GM12892 (cell line): ENCODE data around the gene STK10.

Experiments used
- POLR2A ChIP-seq: IDR thresholded peaks from 2 replicates; pipeline ENCODE4 v1.6.1; 2011; ENCODE audit warnings: low read depth, low read length, control low read depth
- POLR2AphosphoS5 ChIP-seq: IDR thresholded peaks from 2 replicates; pipeline ENCODE4 v1.6.1; 2011; ENCODE audit warnings: low read depth, low read length, control low read depth

DNA sequence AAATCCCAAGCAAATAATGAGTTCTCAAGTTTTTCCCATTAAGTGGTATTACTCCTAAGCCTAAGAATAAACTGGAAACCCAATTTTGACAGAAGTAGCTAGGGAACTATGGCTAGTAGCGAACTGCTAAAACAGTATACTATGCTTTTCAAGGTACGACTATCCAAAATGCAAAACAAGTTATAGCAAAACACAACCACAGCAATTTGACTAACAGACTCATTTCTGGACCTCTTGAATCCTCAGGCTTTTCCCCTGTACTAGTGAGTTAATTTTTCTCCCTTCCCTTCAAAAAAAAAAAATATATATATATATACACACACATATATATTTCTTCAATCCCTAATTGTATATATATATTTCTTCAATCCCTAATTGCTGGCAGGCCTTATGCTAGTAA is 188.9 kb downstream of the STK10 start:
- TF ChIP-seq POLR2A (no peak), POLR2AphosphoS5 (no peak)
